ENCODE results near the gene TAP2.
"Not testable (repeated sequence)": the region's sequence is repeated elsewhere in the genome, so short reads cannot be mapped to it uniquely, and the experiment has no call there.

GRCh38 chr6:32880962-32881361, 42.4 kb upstream of the TAP2 start:
- not testable (repeated sequence) for TF ChIP-seq CTCF (IDR thresholded peaks at IDR 0.05); EZH2 (IDR thresholded peaks at IDR 0.05; ENCODE audit: borderline replicate concordance, insufficient read depth, low read depth, low read length, poor library complexity, severe bottlenecking)
